Retinal pigment epithelial cell (primary cell): ENCODE results near the gene BSND.

Experiments
- DNase-seq: peaks from one replicate; pipeline ENCODE4 v3.0.0-alpha.2; 2010; ENCODE audit warnings: low read depth
- H3K4me3 ChIP-seq: 2 replicates; pipeline ENCODE4 v1.5.1; 2011; ENCODE audit warnings: mild to moderate bottlenecking, low read length, control low read depth, moderate library complexity
- TF ChIP-seq, protein P1 (sequence below): conservative IDR thresholded peaks from 2 replicates; pipeline ENCODE4 v1.5.1; 2011; ENCODE audit warnings: low read depth, low read length, control low read depth, inconsistent platforms

BSND gene

DNA sequence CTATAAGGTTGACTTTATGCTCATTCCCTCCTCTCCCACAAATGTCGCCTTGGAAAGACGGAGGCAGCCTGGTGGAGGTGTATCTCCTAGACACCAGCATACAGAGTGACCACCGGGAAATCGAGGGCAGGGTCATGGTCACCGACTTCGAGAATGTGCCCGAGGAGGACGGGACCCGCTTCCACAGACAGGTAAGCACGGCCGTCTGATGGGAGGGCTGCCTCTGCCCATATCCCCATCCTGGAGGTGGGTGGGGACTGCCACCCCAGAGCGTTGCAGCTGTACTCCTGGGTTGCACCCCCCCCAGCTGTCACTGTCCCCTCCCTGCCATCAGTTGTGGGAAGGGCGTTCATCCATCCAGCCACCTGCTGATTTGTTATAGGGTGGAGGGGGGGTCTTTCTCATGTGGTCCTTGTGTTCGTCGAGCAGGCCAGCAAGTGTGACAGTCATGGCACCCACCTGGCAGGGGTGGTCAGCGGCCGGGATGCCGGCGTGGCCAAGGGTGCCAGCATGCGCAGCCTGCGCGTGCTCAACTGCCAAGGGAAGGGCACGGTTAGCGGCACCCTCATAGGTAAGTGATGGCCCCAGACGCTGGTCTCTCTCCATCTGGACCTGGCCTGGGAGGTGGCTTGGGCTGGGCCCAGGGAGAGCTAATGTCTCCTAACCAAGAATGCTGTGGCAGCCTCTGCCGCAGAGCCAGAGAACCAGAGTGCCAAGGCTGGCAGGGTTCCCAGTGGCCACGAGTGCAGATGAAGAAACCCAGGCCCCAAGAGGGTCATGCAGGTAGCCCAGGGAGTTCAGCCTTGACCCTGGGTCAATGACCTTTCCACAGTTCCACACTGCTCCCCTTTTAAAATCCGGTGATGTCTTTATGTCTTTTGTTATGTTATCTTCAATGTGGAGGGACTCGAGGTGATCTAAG lies 53.7 kb downstream of the BSND start:
- DNase-seq: no peak
- no peak overlapping the region for H3K4me3 ChIP-seq
- TF ChIP-seq, protein P1, sequence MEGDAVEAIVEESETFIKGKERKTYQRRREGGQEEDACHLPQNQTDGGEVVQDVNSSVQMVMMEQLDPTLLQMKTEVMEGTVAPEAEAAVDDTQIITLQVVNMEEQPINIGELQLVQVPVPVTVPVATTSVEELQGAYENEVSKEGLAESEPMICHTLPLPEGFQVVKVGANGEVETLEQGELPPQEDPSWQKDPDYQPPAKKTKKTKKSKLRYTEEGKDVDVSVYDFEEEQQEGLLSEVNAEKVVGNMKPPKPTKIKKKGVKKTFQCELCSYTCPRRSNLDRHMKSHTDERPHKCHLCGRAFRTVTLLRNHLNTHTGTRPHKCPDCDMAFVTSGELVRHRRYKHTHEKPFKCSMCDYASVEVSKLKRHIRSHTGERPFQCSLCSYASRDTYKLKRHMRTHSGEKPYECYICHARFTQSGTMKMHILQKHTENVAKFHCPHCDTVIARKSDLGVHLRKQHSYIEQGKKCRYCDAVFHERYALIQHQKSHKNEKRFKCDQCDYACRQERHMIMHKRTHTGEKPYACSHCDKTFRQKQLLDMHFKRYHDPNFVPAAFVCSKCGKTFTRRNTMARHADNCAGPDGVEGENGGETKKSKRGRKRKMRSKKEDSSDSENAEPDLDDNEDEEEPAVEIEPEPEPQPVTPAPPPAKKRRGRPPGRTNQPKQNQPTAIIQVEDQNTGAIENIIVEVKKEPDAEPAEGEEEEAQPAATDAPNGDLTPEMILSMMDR: no peak

DNA sequence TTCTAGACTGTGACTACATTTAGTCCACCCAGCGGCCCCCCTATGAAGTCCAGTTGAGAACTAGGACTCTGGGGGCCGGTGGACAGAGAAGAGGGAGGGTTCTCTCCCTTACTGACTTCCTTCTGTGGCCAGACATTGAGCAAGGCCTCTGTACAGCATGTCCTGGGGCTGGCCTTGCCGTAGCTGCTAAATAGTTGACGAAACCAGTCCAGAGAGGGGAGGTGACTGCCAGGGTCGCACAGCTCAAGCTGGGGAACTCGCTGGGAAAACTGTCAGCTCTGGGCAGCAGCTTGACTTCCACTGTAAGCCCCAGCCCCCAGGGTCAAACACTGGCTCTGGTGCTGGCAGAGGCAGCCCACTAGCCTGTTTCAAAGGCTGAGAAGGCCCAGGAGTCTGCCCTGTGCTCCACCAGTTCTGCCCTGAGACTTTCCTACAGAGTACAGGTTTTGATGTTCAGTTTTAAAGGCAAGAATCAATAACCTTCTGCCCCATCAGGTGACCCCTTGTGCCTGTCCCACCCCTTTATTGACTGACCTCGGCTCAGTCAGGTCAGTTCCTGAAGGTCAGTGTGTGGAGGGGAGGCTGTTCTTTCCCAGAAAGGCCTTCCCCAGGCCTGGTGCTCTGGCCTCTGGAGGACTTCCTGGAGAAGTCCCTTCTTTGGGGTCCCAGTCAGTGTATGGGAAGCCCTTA lies 54.7 kb downstream of the BSND start:
- no peak for DNase-seq

DNA sequence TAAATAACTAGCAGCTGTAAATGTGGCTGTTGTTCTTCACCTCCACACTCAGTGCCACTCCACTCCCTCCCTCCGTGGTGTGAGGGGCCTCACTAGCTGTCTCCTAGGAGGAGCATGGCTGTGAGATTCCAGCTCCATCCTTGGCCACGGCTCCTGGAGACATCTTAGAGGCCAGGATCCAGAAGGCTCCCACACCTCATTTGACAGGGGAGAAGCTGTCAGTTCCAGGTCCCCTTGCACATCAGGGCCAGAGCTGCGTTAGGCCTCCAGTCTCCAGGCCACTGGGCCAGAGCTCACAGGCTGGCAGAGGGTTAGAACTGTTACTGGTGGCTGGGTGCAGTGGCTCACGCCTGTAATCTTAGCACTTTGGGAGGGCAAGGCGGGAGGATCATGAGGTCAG lies 55.7 kb downstream of the BSND start:
- DNase-seq: no peak
- H3K4me3 ChIP-seq: no peak overlapping the region
- TF ChIP-seq, protein P1: no peak

More for the DNA sequence above, 54.7 kb downstream of the BSND start:
- no peak overlapping the region for H3K4me3 ChIP-seq
- TF ChIP-seq, protein P1: no peak

DNA sequence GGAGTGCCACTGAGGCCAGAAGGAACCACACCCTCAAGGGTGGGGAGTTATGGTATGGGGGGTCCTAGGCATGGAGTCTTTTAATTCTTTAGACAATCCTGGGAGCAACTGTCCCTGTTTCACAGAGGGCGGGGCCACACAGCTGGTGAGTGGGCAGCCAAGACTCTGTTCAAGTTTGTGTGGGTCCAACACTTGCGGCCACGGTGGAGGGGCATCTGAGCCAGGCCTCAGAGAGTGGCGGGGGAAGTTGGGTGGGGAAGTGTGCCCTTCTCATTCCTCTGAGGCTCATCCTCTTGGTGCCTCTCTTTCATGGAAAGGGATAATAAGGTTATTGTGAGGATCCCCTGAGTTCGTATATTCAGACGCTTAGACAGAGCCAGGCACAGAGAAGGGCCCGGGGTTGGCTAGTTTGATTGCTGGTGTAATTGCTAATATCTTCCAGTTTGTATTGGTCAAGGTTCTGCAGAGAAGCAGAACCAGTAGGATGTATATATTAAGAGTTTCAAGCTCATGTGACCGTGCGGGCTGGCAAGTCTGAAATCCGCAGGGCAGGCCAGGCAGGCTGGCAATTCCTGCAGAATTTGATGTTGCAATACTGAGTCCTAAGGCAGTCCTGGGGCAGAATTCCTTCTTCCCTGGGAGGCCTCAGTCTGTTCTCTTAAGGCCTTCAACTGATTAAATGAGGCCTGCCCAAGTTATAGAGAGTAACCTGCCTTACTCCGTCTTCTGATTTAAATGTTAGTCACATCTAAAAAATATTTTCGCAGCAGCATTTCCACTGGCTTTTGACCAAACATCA lies 56.5 kb downstream of the BSND start:
- no peak overlapping the region for H3K4me3 ChIP-seq
- TF ChIP-seq, protein P1: no peak
- no peak for DNase-seq

DNA sequence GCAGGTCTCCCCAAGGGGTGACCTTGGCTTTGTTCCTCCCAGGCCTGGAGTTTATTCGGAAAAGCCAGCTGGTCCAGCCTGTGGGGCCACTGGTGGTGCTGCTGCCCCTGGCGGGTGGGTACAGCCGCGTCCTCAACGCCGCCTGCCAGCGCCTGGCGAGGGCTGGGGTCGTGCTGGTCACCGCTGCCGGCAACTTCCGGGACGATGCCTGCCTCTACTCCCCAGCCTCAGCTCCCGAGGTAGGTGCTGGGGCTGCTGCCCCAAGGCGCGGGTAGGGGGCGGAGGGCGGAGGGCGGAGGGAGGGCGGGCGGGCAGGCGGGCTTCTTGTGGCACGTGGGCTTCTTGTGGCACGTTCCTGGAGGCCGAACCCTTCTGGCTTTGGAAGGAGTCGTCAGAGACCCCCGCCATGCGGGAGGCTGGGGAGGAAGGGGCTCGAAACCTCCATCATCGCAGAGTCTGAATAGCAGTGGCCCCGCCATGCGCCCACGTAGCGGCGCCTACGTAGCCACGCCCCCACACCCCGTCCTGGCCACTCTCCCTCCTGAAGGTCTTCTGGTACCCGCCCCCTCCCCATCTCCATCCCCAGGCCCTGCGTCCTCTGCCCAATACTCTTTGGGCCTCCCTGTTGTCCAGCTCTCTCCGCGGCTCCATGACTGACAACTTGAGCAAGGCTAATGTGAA lies 57.4 kb downstream of the BSND start:
- TF ChIP-seq, protein P1: no peak
- DNase-seq: no peak
- no peak overlapping the region for H3K4me3 ChIP-seq

DNA sequence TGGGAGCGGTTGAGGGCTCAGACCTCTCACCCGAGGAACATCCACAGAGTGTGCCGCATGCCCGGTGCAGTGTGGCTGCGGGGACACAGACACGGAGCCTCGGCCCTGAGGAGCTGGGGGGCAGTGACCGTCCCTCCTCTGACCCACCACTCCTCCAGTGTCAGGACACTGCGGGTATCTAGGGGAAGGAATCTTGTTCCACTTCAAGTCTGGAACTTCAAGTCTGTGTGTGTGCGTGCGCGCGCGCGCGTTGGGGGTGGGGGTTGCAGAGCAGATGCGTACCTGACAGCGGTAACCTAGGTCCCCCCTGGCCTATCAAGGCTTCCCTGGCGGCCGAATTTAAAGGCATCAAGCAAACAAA lies 57.9 kb downstream of the BSND start:
- TF ChIP-seq, protein P1: no peak
- DNase-seq: no peak
- H3K4me3 ChIP-seq: no peak overlapping the region
